GM18951 (cell line): ENCODE measurements around the gene P2RX6.

Experiments used
- POLR2A ChIP-seq: IDR thresholded peaks from 4 replicates; pipeline ENCODE4 v1.6.1; 2011; ENCODE audit warnings: mild to moderate bottlenecking; ENCODE audit not compliant: insufficient read length, insufficient read depth; ENCODE audit errors: extremely low read depth
- in situ Hi-C: fragments of 300-500 bp; cut with MboI; formaldehyde crosslinking; loops from one replicate; pipeline ENCODE4 v1.12.0; 2022; ENCODE audit warnings: low sequenced_read_pairs, mixed read lengths, inconsistent platforms; ENCODE audit not compliant: unreplicated experiment

Gene P2RX6

DNA sequence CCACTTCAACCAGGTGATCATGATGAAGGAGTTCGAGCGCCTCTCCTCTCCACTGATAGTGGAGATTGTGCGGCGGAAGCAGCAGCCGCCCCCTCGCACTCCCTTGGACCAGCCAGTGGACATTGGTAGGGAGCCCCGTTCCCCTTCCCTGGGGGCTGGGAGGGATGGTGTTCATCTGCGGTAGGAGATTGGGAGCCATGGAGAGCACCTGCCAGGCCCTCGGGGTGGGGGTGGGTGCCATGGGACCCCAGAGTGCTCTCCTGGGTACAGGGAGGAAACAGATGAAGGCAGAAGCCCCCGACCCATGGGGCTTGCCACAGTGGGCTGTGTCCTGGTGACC lies 20.1 kb upstream of the P2RX6 start:
- in situ Hi-C loops, result no loop called here
- no peak for TF ChIP-seq POLR2A

DNA sequence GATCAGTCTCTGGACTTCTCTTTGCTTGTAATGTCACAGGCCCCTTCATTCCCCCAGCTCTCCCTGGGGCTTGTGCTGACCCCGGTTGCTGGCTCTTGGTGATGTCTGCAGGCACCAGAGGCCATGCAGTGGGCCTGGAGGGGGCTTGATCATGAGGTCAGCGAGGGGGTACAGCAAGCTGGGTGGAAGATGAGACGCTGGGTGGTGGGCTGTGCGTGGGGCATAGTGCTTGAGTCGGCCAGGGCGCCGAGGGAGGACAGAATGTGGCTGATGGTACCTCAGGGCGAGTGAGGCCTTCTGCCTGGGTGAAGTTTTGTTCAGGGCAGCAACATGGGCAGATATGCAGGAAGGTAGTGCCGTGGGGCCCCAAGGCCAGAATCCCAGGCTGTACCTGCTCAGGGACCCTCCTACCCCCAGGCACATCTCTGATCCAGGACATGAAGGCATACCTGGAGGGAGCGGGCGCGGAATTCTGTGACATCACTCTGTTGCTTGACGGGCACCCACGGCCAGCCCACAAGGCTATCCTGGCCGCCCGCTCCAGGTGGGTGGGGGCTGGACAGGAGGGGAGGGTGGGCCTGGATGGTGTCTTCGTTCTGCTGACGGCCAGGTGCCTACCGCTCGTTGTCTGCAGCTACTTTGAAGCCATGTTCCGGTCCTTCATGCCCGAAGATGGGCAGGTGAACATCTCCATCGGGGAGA lies 19.5 kb upstream of the P2RX6 start:
- in situ Hi-C loops, result no loop called here
- no peak for TF ChIP-seq POLR2A

DNA sequence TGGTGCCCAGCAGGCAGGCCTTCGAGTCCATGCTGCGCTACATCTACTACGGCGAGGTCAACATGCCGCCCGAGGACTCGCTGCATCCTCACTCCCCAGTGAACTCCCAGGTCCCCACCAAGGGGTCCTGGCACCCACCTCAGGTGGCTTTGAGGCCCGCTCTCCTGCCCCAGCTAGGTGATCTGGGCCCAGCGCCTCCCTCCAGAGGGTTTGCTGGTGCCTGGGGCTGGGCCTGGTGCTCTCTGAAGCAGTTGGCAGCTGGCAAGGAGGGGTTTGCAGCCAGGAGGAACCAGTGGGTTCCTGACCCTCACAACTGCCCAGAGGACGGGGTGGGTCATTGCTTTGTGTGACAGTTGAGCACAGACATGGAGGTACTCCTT lies 18.9 kb upstream of the P2RX6 start:
- in situ Hi-C loops, result no loop called here
- no peak for TF ChIP-seq POLR2A

DNA sequence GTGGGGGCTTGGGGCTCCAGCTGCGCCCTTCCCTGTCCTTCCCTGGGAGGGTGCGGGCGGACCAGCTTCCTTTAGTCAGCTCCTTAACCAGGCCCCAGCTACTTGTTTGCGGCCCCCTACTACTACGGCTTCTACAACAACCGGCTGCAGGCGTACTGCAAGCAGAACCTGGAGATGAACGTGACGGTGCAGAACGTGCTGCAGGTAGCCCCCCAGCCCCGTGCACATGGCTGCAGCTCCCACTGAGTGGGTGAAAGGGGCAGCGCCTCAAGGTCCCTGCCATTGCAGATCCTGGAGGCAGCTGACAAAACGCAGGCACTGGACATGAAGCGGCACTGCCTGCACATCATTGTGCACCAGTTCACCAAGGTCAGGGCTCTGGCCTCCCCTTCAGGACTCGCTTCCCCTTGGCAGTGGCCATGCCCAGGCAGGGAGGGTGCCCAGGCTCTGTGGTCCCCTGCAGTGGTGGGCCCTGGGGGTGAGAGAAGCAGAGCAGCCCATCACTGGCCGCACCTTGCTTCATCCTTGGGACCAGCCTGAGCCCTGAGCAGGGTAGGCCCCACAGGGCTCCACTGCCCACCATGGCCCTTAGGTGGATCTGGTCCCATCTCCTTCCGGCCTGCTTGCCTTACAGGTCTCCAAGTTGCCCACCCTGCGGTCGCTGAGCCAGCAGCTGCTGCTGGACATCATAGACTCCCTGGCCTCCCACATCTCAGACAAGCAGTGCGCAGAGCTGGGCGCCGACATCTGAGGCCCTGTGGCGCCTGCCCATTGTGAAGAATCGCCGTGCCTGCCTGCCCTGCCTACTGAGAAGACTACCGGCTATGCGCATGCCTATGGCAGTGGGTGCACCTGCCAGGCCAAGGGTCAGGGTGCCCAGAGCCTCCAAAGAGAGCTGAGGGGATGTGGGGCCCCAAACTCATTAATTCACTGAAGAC lies 18.1 kb upstream of the P2RX6 start:
- TF ChIP-seq POLR2A, result no peak
- in situ Hi-C loops, result no loop called here

- no peak for TF ChIP-seq POLR2A
- in situ Hi-C loops, result no loop called here
Observed at GRCh38 chr22:20997536-20998257, 17.3 kb upstream of the P2RX6 start.

DNA sequence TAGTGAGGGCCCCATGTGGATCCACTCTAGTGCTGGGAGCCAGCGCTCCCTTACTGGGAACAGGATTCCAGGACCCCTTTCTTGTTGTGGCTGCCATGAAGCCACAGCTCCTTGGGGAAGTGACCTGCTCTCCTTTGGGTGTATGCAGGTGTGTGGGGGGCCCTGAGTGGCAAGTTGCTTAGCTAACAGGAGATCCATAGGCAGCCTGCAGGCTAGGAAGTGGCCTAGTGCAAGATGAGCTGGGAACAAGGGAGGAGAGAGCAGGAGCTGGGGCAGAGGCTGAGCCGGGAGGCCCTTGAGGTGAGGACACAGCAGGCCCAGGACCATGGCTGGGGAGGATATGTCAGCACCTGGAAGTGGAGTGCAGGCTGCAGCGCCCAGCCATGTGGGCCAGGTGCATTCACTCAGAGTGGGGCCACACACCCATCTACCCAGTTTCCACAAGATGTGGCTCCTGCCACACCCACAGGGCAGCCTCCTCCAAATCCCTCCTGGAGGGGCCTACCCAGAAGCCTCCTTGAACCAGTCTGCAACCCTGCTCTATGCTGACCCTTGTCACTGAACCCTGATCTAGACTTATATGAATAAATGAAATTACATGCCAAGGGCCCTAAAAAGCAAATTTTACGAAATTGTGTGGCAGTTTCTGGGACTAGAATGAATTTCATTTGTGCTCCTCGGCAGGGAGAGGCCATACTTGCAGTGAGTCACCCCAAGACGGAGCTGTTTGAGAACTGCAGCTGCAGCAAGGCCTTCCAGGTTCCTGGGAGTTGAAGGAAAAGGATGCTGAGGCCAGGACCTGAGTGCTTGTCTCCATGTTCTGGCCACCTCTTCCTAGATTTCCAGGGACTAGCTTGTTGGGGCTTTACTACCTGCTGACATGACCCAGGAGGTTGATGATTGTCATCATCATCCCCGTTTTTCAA lies 16.3 kb upstream of the P2RX6 start:
- in situ Hi-C loops, result no loop called here
- no peak for TF ChIP-seq POLR2A

DNA sequence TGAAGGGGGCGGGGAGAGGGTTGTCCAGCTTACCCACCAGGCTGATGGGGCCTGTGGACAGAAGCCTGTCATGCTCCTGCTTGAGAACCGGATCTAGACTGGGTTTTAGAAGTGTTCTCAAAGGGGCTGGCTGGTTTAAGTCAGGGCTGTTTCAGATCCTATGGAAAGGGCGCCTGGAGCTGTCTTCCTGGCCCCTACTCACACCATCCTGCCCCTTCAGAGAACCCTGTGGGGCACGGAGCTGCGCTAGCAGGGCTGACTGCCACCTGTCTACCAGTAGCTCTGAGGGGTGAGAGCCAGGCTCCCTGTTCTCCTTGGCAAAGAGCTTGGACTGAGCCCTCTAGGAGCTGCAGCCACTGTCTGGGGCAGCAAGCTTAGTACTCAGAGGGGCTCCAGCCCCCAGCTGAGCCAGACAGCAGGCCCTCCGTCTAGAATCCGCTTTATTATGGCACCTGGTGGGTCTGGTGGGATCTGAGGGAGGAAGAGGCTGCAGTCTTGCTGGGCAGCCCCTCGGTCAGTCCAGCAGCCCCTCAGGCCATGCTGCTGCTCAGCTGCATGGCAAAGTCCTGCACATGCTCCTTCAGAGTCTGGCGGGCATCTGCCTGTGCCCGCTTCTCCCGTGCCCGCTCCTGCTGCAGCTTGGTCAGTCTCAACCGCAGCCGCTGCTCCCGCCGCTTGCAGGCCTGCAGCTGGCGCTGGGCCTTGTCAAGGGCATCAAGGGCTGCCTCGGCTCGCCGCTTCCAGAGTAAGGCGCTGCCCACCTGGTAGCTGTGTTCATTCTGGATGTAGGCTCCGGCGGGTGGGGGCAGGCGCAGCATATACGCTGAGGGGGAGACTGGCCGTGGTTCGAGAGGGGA lies 15.4 kb upstream of the P2RX6 start:
- in situ Hi-C loops, result no loop called here
- TF ChIP-seq POLR2A, result peak; percentile 19

DNA sequence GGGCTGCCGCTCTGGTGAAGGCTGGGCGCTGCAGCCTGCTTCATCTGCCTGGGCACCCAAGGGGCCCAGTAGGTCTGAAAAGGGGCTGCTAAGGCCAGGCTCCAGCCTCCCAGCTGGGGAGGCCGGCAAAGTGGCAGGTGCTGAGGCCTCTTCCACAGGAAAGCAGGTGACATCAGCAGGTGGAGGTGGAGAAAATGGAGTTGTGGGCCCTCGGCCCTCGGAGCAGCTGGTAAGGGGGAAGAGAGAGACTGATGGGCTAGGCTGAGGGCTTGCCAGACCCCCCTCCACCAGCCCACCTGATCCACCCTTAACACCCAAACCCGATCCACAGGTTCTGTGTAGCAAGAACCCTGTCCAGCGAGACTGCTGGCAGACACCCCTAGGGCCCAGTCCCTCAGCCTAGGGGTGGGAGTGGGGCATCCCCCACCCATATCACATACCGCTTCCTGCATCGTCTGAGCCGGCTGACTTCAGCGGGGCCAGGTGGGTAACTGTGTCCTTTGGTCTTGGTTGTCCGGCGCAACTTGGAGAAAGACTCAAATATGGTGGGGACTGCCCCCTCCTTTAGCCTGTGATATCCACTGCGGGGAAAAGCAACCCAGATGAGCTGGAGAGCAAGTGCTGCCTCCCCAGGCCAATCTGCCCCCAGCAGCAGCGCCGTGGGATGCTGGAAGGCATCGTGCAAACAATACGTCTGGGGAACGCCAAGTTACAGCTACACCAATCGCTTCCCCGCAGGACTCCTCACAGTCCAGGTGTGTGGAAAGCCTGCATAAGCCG lies 14.6 kb upstream of the P2RX6 start:
- peak; percentile 7 for TF ChIP-seq POLR2A
- in situ Hi-C loops, result no loop called here

- no peak for TF ChIP-seq POLR2A
- in situ Hi-C loops, result no loop called here
Observed at GRCh38 chr22:21000987-21001600, 13.9 kb upstream of the P2RX6 start.

- peak; percentile 93 for TF ChIP-seq POLR2A
- in situ Hi-C loops, result no loop called here
Observed at GRCh38 chr22:21001601-21002325, 13.2 kb upstream of the P2RX6 start, which contains the start of gene THAP7. THAP7 (minus strand) TSS chr22:21002118; CDS start chr22:21001911, 207 bp downstream.
